OCI-LY3 (cell line): ENCODE results near the gene TSPAN31.

Experiments
- H2AFZ ChIP-seq: fragments of 200-600, 300-600 bp; shearing (Covaris generic); 2 replicates; pipeline ENCODE4 v1.6.0; 2014; ENCODE audit warnings: antibody characterized with exemption, low read depth, low read length
- H3K27ac ChIP-seq: fragments of 200-600, 300-600 bp; sonication (generic); 2 replicates; pipeline ENCODE4 v1.5.1; 2014; ENCODE audit warnings: mild to moderate bottlenecking, low read length, moderate library complexity, mixed read lengths
- H3K27me3 ChIP-seq: fragments of 200-600, 300-600 bp; sonication (generic); 2 replicates; pipeline ENCODE4 v1.6.1; 2014; ENCODE audit warnings: low read depth, low read length, mixed read lengths
- H3K36me3 ChIP-seq: fragments of 200-600, 300-600 bp; sonication (generic); replicated peaks from 2 replicates; pipeline ENCODE3; 2014; ENCODE audit warnings: low read depth, low read length, mixed read lengths
- H3K4me1 ChIP-seq: fragments of 300-600, 200-600 bp; sonication (generic); 2 replicates; pipeline ENCODE4 v1.6.1; 2014; ENCODE audit warnings: low read length, mixed read lengths
- H3K4me2 ChIP-seq: fragments of 200-600, 300-600 bp; sonication (generic); 2 replicates; pipeline ENCODE4 v1.6.1; 2014; ENCODE audit warnings: low read length, mixed read lengths
- H3K4me3 ChIP-seq: fragments of 300-600, 200-600 bp; sonication (generic); 2 replicates; pipeline ENCODE4 v1.5.1; 2014; ENCODE audit warnings: antibody characterized with exemption, mild to moderate bottlenecking, low read length, moderate library complexity
- H3K79me2 ChIP-seq: fragments of 300-600, 200-600 bp; shearing (Covaris generic); 2 replicates; pipeline ENCODE4 v1.6.1; 2014; ENCODE audit warnings: mild to moderate bottlenecking, low read length, mixed read lengths
- H3K9ac ChIP-seq: fragments of 300-600, 200-600 bp; shearing (Covaris generic); 2 replicates; pipeline ENCODE4 v1.6.0; 2014; ENCODE audit warnings: mild to moderate bottlenecking, low read length, moderate library complexity
- H3K9me3 ChIP-seq: fragments of 200-600, 300-600 bp; shearing (Covaris generic); 2 replicates; pipeline ENCODE4 v1.6.1; 2014; ENCODE audit warnings: low read length, mixed read lengths; ENCODE audit not compliant: insufficient read depth
- H4K20me1 ChIP-seq: fragments of 200-600, 300-600 bp; sonication (generic); 2 replicates; pipeline ENCODE4 v1.6.1; 2016; ENCODE audit warnings: low read length, mixed read lengths; ENCODE audit not compliant: insufficient read depth
- CTCF ChIP-seq: fragments of 200-600, 300-600 bp; sonication (generic); IDR thresholded peaks from 2 replicates; pipeline ENCODE4 v1.5.1; 2014; ENCODE audit warnings: antibody characterized with exemption, low read length, low read depth
- EZH2phosphoT487 ChIP-seq: fragments of 200-600 bp; shearing (Covaris generic); IDR thresholded peaks from 2 replicates; pipeline ENCODE4 v1.6.1; 2018; ENCODE audit warnings: antibody characterized with exemption, mixed run types, low read depth

TSPAN31 gene

GRCh38 chr12:57769594-57769993 lies 24.8 kb downstream of the TSPAN31 start:
- Histone ChIP-seq H3K9me3 (no peaks in the 10 kb centered on the region), H4K20me1 (no peaks in the 10 kb centered on the region), H3K36me3 (peaks cover 29% of the 10 kb centered on the region), H3K4me1 (peaks cover 13% of the 10 kb centered on the region), H3K4me3 (no peak overlapping the region), H3K79me2 (peaks cover 12% of the 10 kb centered on the region), H3K9ac (no peak overlapping the region), H3K4me2 (no peak overlapping the region), H3K27ac (no peak overlapping the region), H3K27me3 (no peaks in the 10 kb centered on the region), H2AFZ (no peak overlapping the region)
- TF ChIP-seq CTCF = no peak
- no peak for TF ChIP-seq EZH2phosphoT487

- no peaks in the 10 kb centered on the region for H3K9me3 ChIP-seq
- H3K27me3 ChIP-seq = no peaks in the 10 kb centered on the region
- no peak for TF ChIP-seq EZH2phosphoT487
- no peak for TF ChIP-seq CTCF
- H3K27ac ChIP-seq = no peak overlapping the region
- peak overlapping the region; percentile 80 for H3K4me2 ChIP-seq
- H4K20me1 ChIP-seq = no peaks in the 10 kb centered on the region
- peaks cover 29% of the 10 kb centered on the region for H3K36me3 ChIP-seq
- H3K79me2 ChIP-seq = peaks cover 12% of the 10 kb centered on the region
- no peak overlapping the region for H2AFZ ChIP-seq
- H3K4me1 ChIP-seq = peaks cover 9% of the 10 kb centered on the region
- H3K4me3 ChIP-seq = peak overlapping the region; percentile 78
- peak overlapping the region; percentile 77; the same call in 1 of the 2 replicates for H3K9ac ChIP-seq
These were observed 25.9 kb downstream of the TSPAN31 start for GRCh38 chr12:57770734-57771133.

GRCh38 chr12:57771236-57771872 lies 26.5 kb downstream of the TSPAN31 start:
- Histone ChIP-seq H3K4me2 (peak overlapping the region; percentile 80), H3K27me3 (no peaks in the 10 kb centered on the region), H3K27ac (peak overlapping the region; percentile 70), H3K4me3 (peak overlapping the region; percentile 78), H2AFZ (0 out of 2 replicates have a peak overlapping the region, but pooled peaks have one; percentile 44), H3K9me3 (no peaks in the 10 kb centered on the region), H4K20me1 (no peaks in the 10 kb centered on the region), H3K4me1 (peaks cover 9% of the 10 kb centered on the region), H3K36me3 (peaks cover 29% of the 10 kb centered on the region), H3K9ac (peak overlapping the region; percentile 77), H3K79me2 (peaks cover 12% of the 10 kb centered on the region)
- TF ChIP-seq CTCF (no peak), EZH2phosphoT487 (no peak)

- Histone ChIP-seq H3K4me1 (peaks cover 9% of the 10 kb centered on the region), H3K4me3 (peak within 1 kb of the TSS; percentile 78), H3K79me2 (peaks cover 12% of the 10 kb centered on the region), H2AFZ (peak within 1 kb of the TSS; percentile 79), H3K36me3 (peaks cover 23% of the 10 kb centered on the region), H3K27me3 (no peaks in the 10 kb centered on the region), H3K9ac (peak within 1 kb of the TSS; percentile 77), H3K27ac (peak within 1 kb of the TSS; percentile 70), H4K20me1 (no peaks in the 10 kb centered on the region), H3K4me2 (peak within 1 kb of the TSS; percentile 80), H3K9me3 (no peaks in the 10 kb centered on the region)
- no peak for TF ChIP-seq CTCF
- TF ChIP-seq EZH2phosphoT487 = no peak
These were observed 27.1 kb downstream of the TSPAN31 start, which contains the start of gene METTL1 for GRCh38 chr12:57771873-57772428. METTL1 (minus strand) TSS chr12:57772105; CDS start chr12:57772083, 22 bp downstream.
